Measurements from ENCODE around the gene ABCD3. TPM values are rescaled to one million over a fixed set of nuclear protein-coding genes. Genes with fewer than 3 reads are reported as not detected.
A peak's percentile ranks its signal among the peaks of the same experiment; 100 is the strongest.

Gene ABCD3
- total RNA-seq, 2 donors from 2014 or later, result 35.5 to 38.5 TPM

GRCh38 chr1:94554580-94554979, 136.4 kb downstream of the ABCD3 start:
- no peak for DNase-seq (ENCODE audit: low spot score)
- H3K27me3 ChIP-seq (replicated peaks; ENCODE audit: insufficient read depth), result no peaks in the 10 kb centered on the region
- no peaks in the 10 kb centered on the region for H3K9me3 ChIP-seq
- intact Hi-C loops (cut with DNase I), result no loop called here
- H3K27ac ChIP-seq, result peak overlapping the region; percentile 27 to 67
- H3K4me3 ChIP-seq, result no peak overlapping the region
- H3K4me1 ChIP-seq (replicated peaks), result no peaks in the 10 kb centered on the region
- no peaks in the 10 kb centered on the region for H3K36me3 ChIP-seq
- WGBS, result 92% methylated on average over 5 of the region's 5 CpGs
- TF ChIP-seq CTCF (IDR thresholded peaks at IDR 0.05), result no peak
- TF ChIP-seq POLR2A (IDR thresholded peaks at IDR 0.05), result no peak
- no peak for TF ChIP-seq POLR2AphosphoS5 (IDR thresholded peaks at IDR 0.05)

GRCh38 chr1:94555091-94555490, 136.9 kb downstream of the ABCD3 start:
- Histone ChIP-seq H3K9me3 (no peaks in the 10 kb centered on the region), H3K27me3 (replicated peaks; ENCODE audit: insufficient read depth) (no peaks in the 10 kb centered on the region), H3K36me3 (no peaks in the 10 kb centered on the region), H3K27ac (no peak overlapping the region), H3K4me3 (no peak overlapping the region), H3K4me1 (replicated peaks) (no peaks in the 10 kb centered on the region)
- DNase-seq (ENCODE audit: low spot score), result no peak
- no peak for TF ChIP-seq POLR2AphosphoS5 (IDR thresholded peaks at IDR 0.05)
- TF ChIP-seq CTCF (IDR thresholded peaks at IDR 0.05), result no peak
- TF ChIP-seq POLR2A (IDR thresholded peaks at IDR 0.05), result no peak
- intact Hi-C loops (cut with DNase I), result loop anchor here (5.0 kb wide), 1 partner anchor 42 kb away; no protein-coding TSS in a partner anchor
- 92% methylated on average over 5 of the region's 5 CpGs for WGBS

- Histone ChIP-seq H3K9me3 (no peaks in the 10 kb centered on the region), H3K4me1 (replicated peaks) (no peaks in the 10 kb centered on the region), H3K27me3 (replicated peaks; ENCODE audit: insufficient read depth) (no peaks in the 10 kb centered on the region), H3K36me3 (no peaks in the 10 kb centered on the region), H3K4me3 (no peak overlapping the region), H3K27ac (no peak overlapping the region)
- TF ChIP-seq CTCF (IDR thresholded peaks at IDR 0.05), result no peak
- no peak for TF ChIP-seq POLR2AphosphoS5 (IDR thresholded peaks at IDR 0.05)
- TF ChIP-seq POLR2A (IDR thresholded peaks at IDR 0.05), result no peak
- intact Hi-C loops (cut with DNase I), result loop anchor here (5.0 kb wide), 1 partner anchor 37 kb away; no protein-coding TSS in a partner anchor
- WGBS, result 100% methylated on average over 1 of the region's 1 CpG
- no peak for DNase-seq (ENCODE audit: low spot score)
Observed at GRCh38 chr1:94559921-94560320, 141.7 kb downstream of the ABCD3 start.

GRCh38 chr1:94560333-94560732, 142.1 kb downstream of the ABCD3 start:
- 73% methylated on average over 1 of the region's 1 CpG for WGBS
- H3K4me3 ChIP-seq, result no peak overlapping the region
- no peaks in the 10 kb centered on the region for H3K4me1 ChIP-seq (replicated peaks)
- H3K27me3 ChIP-seq (replicated peaks; ENCODE audit: insufficient read depth), result no peaks in the 10 kb centered on the region
- H3K9me3 ChIP-seq, result no peaks in the 10 kb centered on the region
- no peak overlapping the region for H3K27ac ChIP-seq
- no peak for DNase-seq (ENCODE audit: low spot score)
- no peaks in the 10 kb centered on the region for H3K36me3 ChIP-seq
- intact Hi-C loops (cut with DNase I), result no loop called here
- TF ChIP-seq CTCF (IDR thresholded peaks at IDR 0.05), result no peak
- no peak for TF ChIP-seq POLR2AphosphoS5 (IDR thresholded peaks at IDR 0.05)
- no peak for TF ChIP-seq POLR2A (IDR thresholded peaks at IDR 0.05)

- peak; percentile 69 for DNase-seq (ENCODE audit: low spot score)
- H3K27ac ChIP-seq, result peak overlapping the region; percentile 25 to 43
- intact Hi-C loops (cut with DNase I), result no loop called here
Observed at GRCh38 chr1:94562519-94563260, 144.5 kb downstream of the ABCD3 start.

More at GRCh38 chr1:94562519-94563260, 144.5 kb downstream of the ABCD3 start:
- 52% methylated on average over 12 of the region's 12 CpGs for WGBS
- Histone ChIP-seq H3K4me1 (replicated peaks) (no peaks in the 10 kb centered on the region), H3K27me3 (replicated peaks; ENCODE audit: insufficient read depth) (no peaks in the 10 kb centered on the region), H3K9me3 (no peaks in the 10 kb centered on the region), H3K36me3 (no peaks in the 10 kb centered on the region), H3K4me3 (no peak overlapping the region)
- no peak for TF ChIP-seq POLR2A (IDR thresholded peaks at IDR 0.05)
- TF ChIP-seq CTCF (IDR thresholded peaks at IDR 0.05), result no peak
- TF ChIP-seq POLR2AphosphoS5 (IDR thresholded peaks at IDR 0.05), result peak; percentile 83
